Tibial nerve (tissue), 4 donors: Measurements from ENCODE around the gene P2RY14. TPM values are rescaled to one million over a fixed set of nuclear protein-coding genes. Genes with fewer than 3 reads are reported as not detected.
A peak's percentile ranks its signal among the peaks of the same experiment; 100 is the strongest.

ENCODE experiments used
- DNase-seq, 2 donors: peaks; one replicate each; pipeline ENCODE4 v3.0.0-alpha.2; 2019; ENCODE audit warnings: low spot score in 2 of 2
- H3K27ac ChIP-seq, 4 donors: fragments of 200-600 bp; sonication (generic) in 3 of 4; one replicate each; pipeline ENCODE4 v1.5.1; 2017 to 2019; ENCODE audit warnings: mild to moderate bottlenecking in 1 of 4
- H3K27me3 ChIP-seq, 2 donors: fragments of 200-600 bp; sonication (generic) in 1 of 2; one replicate each; pipeline versions ENCODE4 v1.5.1 to v1.6.0; 2017 to 2019
- H3K36me3 ChIP-seq, 3 donors: fragments of 200-600 bp; sonication (generic); one replicate each; pipeline ENCODE4 v1.5.1; 2018 to 2019
- H3K4me1 ChIP-seq, 4 donors: fragments of 200-600 bp; sonication (generic) in 3 of 4; one replicate each; pipeline ENCODE4 v1.5.1; 2017 to 2019
- H3K4me3 ChIP-seq, 4 donors: fragments of 200-600 bp; sonication (generic) in 3 of 4; one replicate each; pipeline ENCODE4 v1.5.1; 2017 to 2019; ENCODE audit warnings: mild to moderate bottlenecking in 1 of 4, moderate library complexity in 1 of 4
- H3K9me3 ChIP-seq, 4 donors: fragments of 200-600 bp; sonication (generic) in 3 of 4; one replicate each; pipeline ENCODE4 v1.5.1; 2017 to 2019
- CTCF ChIP-seq, 5 experiments: fragments of 200-600 bp in 3 of 5; fragments of 450-650 bp in 2 of 5; sonication (generic) in 3 of 5; IDR thresholded peaks; one replicate each; pipeline ENCODE4 v1.5.1; 2016 to 2019; ENCODE audit warnings: antibody characterized with exemption in 5 of 5, mild to moderate bottlenecking in 3 of 5, moderate library complexity in 2 of 5
- EP300 ChIP-seq, 2 donors: sonication (generic); formaldehyde crosslinking; IDR thresholded peaks; one replicate each; pipeline ENCODE4 v1.6.1; 2017; ENCODE audit warnings: antibody characterized with exemption in 2 of 2, mild to moderate bottlenecking in 1 of 2
- POLR2A ChIP-seq, 2 donors: fragments of 450-650 bp; IDR thresholded peaks; one replicate each; pipeline ENCODE4 v1.6.1; 2017; ENCODE audit warnings: antibody characterized with exemption in 2 of 2, mild to moderate bottlenecking in 2 of 2, moderate library complexity in 2 of 2
- WGBS, 2 donors: methylation state at CpG; one replicate each; pipeline ENCODE4 v1.1.5; 2018; 5-methylcytosine and 5-hydroxymethylcytosine counted together
- total RNA-seq, 4 donors: library from RNA; depleted of rRNA; stranded (reverse); fragments of >200 nt; gene quantifications; one replicate each; pipeline ENCODE4 v1.1.0, GENCODE V29; 2016

Gene P2RY14
- total RNA-seq: 1 to 10 TPM; 4.2 to 9.4 (median 6.3) TPM

GRCh38 chr3:151278230-151278629, at the start of gene P2RY14:
Gene P2RY14, minus strand, starts transcription at chr3:151278542. Its CDS starts 64,226 bp downstream, at chr3:151214316.
- H3K27me3 ChIP-seq: no peaks in the 10 kb centered on the region
- WGBS, 2 donors: 52% methylated on average over 4 of the region's 4 CpGs
- H3K4me3 ChIP-seq: peak within 1 kb of the TSS in 3 of 4 donors; percentile 5 to 37 (median 9)
- no peaks in the 10 kb centered on the region for H3K36me3 ChIP-seq
- no peaks in the 10 kb centered on the region for H3K9me3 ChIP-seq
- TF ChIP-seq POLR2A (IDR thresholded peaks at IDR 0.05) (no peak), EP300 (IDR thresholded peaks at IDR 0.05) (peak in 1 of 2 donors; percentile 54), CTCF (IDR thresholded peaks at IDR 0.05) (no peak)
- H3K4me1 ChIP-seq: peaks cover 0 to 8% (median 0%) of the 10 kb centered on the region in 4 donors
- peak within 1 kb of the TSS; percentile 8 to 63 (median 32) for H3K27ac ChIP-seq
- DNase-seq: no peak

- peaks cover 0 to 13% (median 0%) of the 10 kb centered on the region in 4 donors for H3K4me1 ChIP-seq
- H3K27me3 ChIP-seq: no peaks in the 10 kb centered on the region
- H3K27ac ChIP-seq: peak overlapping the region in 1 of 4 donors; percentile 29
- DNase-seq: no peak
- peak in 4 of 5 experiments; percentile 27 to 64 (median 53) for TF ChIP-seq CTCF (IDR thresholded peaks at IDR 0.05)
- no peak for TF ChIP-seq POLR2A (IDR thresholded peaks at IDR 0.05)
- no peaks in the 10 kb centered on the region for H3K9me3 ChIP-seq
- WGBS, 2 donors: 7 to 10% methylated on average over 3 of the region's 3 CpGs
- no peaks in the 10 kb centered on the region for H3K36me3 ChIP-seq
- peak overlapping the region in 1 of 4 donors; percentile 39 for H3K4me3 ChIP-seq
Measured at GRCh38 chr3:151327571-151328198, 49.3 kb upstream of the P2RY14 start.

DNA sequence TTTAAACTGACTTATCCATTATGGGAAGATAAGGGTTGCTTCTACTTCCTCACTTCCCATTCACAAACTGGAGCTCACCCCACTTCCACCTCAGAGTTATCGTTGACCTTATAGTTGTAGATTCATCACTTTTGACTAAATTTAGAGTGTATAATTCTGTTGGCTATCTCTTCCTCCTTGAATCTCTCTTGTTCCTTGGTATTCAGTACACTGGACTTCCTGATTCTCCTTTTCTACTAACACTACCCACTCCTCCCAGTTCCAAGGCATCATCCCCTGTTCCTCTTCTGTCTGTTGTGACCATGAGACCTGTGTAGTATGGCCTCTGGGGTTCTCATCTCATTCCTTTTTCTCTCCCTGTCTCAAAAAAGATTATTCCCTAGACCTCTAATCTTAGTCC, 44.2 kb upstream of the P2RY14 start:
- no peak for DNase-seq
- H3K4me1 ChIP-seq: peaks cover 0 to 4% (median 0%) of the 10 kb centered on the region in 4 donors
- H3K4me3 ChIP-seq: no peak overlapping the region
- 88 to 89% methylated on average over 1 of the region's 1 CpG for WGBS, 2 donors
- no peaks in the 10 kb centered on the region for H3K27me3 ChIP-seq
- no peaks in the 10 kb centered on the region for H3K36me3 ChIP-seq
- no peak overlapping the region for H3K27ac ChIP-seq
- TF ChIP-seq POLR2A (IDR thresholded peaks at IDR 0.05): no peak
- no peak for TF ChIP-seq CTCF (IDR thresholded peaks at IDR 0.05)
- H3K9me3 ChIP-seq: no peaks in the 10 kb centered on the region

GRCh38 chr3:151321526-151321925, 43.2 kb upstream of the P2RY14 start:
- Histone ChIP-seq H3K9me3 (no peaks in the 10 kb centered on the region), H3K27ac (no peak overlapping the region), H3K4me3 (no peak overlapping the region), H3K36me3 (no peaks in the 10 kb centered on the region), H3K27me3 (no peaks in the 10 kb centered on the region), H3K4me1 (no peaks in the 10 kb centered on the region)
- TF ChIP-seq POLR2A (IDR thresholded peaks at IDR 0.05) (no peak), EP300 (IDR thresholded peaks at IDR 0.05) (no peak), CTCF (IDR thresholded peaks at IDR 0.05) (no peak)
- no peak for DNase-seq
- WGBS, 2 donors: 65 to 68% methylated on average over 1 of the region's 1 CpG

DNA sequence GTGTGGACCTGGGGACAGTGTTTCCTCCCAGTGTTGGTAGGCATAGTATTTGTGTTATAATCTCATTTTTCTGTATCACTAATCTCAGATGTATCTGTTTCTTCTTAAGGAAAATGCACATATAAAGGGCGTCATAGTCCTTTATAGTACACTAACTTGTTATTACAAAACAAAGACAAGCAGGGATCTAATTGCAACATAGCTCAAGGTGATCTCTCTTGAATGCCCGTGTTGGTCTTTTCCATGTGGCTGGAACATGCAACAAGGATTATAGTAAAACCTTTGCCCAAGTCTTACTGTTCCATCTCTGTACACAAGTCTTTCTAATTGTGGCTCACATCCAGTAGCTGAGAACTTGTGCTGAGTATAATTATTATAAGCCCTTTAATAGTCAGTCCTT, 41.8 kb upstream of the P2RY14 start:
- no peaks in the 10 kb centered on the region for H3K36me3 ChIP-seq
- 92 to 94% methylated on average over 2 of the region's 2 CpGs for WGBS, 2 donors
- TF ChIP-seq POLR2A (IDR thresholded peaks at IDR 0.05): no peak
- no peak for TF ChIP-seq CTCF (IDR thresholded peaks at IDR 0.05)
- TF ChIP-seq EP300 (IDR thresholded peaks at IDR 0.05): no peak
- no peaks in the 10 kb centered on the region for H3K4me1 ChIP-seq
- no peaks in the 10 kb centered on the region for H3K27me3 ChIP-seq
- no peak for DNase-seq
- no peak overlapping the region for H3K27ac ChIP-seq
- no peak overlapping the region for H3K4me3 ChIP-seq
- H3K9me3 ChIP-seq: peaks cover 0 to 3% (median 0%) of the 10 kb centered on the region in 4 donors
